Prostate gland (tissue), 2 donors: ENCODE measurements around the gene CNTN4. TPM values are rescaled to one million over a fixed set of nuclear protein-coding genes. Genes with fewer than 3 reads are reported as not detected.

ENCODE experiments used
- DNase-seq: peaks from one replicate; pipeline ENCODE4 v3.0.0-alpha.2; 2019; ENCODE audit warnings: low spot score
- H3K27ac ChIP-seq, 2 donors: fragments of 200-600 bp; sonication (generic); 2 replicates each; pipeline ENCODE4 v1.5.1; 2017 to 2019
- H3K27me3 ChIP-seq: fragments of 200-600 bp; sonication (generic); replicated peaks from 2 replicates; pipeline ENCODE4 v1.5.1; 2019; ENCODE audit not compliant: insufficient read depth
- H3K36me3 ChIP-seq, 2 donors: fragments of 200-600 bp; sonication (generic); 1 replicate in 1 of 2; 2 replicates in 1 of 2; pipeline versions ENCODE4 v1.5.1 to v1.8.1; 2017 to 2019
- H3K4me1 ChIP-seq: fragments of 200-600 bp; sonication (generic); replicated peaks from 2 replicates; pipeline ENCODE4 v1.5.1; 2019
- H3K4me3 ChIP-seq, 2 donors: fragments of 200-600 bp; sonication (generic); 2 replicates each; pipeline ENCODE4 v1.5.1; 2017 to 2019
- H3K9me3 ChIP-seq: fragments of 200-600 bp; sonication (generic); 2 replicates; pipeline ENCODE4 v1.5.1; 2017
- CTCF ChIP-seq, 4 experiments: fragments of 200-600 bp in 2 of 4; fragments of 450-650 bp in 2 of 4; sonication (generic) in 2 of 4; IDR thresholded peaks; 1 replicate in 3 of 4; 2 replicates in 1 of 4; pipeline ENCODE4 v1.5.1; 2016 to 2019; ENCODE audit warnings: antibody characterized with exemption in 4 of 4, mild to moderate bottlenecking in 2 of 4, moderate library complexity in 2 of 4
- POLR2A ChIP-seq: fragments of 450-650 bp; IDR thresholded peaks from one replicate; pipeline ENCODE4 v1.6.1; 2016; ENCODE audit warnings: antibody characterized with exemption, mild to moderate bottlenecking
- POLR2AphosphoS5 ChIP-seq: sonication (generic); formaldehyde crosslinking; IDR thresholded peaks from one replicate; pipeline ENCODE4 v1.6.1; 2017; ENCODE audit warnings: antibody characterized with exemption
- WGBS: methylation state at CpG from one replicate; pipeline ENCODE4 v1.1.5; 2018; 5-methylcytosine and 5-hydroxymethylcytosine counted together
- intact Hi-C: fragments of 100-400 bp; cut with DNase I; formaldehyde crosslinking; loops from one replicate; pipeline ENCODE4 v1.14.2; 2022
- total RNA-seq, 2 donors: library from RNA; depleted of rRNA; stranded (reverse); fragments of >200 nt; gene quantifications; one replicate each; pipeline ENCODE4 v1.1.0, GENCODE V29; 2016

CNTN4 gene
- total RNA-seq, 2 donors from 2014 or later, result 1.5 to 5.7 TPM

- Histone ChIP-seq H3K4me1 (no peaks in the 10 kb centered on the region), H3K27me3 (no peaks in the 10 kb centered on the region), H3K36me3 (no peaks in the 10 kb centered on the region), H3K27ac (no peak overlapping the region), H3K9me3 (no peaks in the 10 kb centered on the region), H3K4me3 (no peak overlapping the region)
- intact Hi-C loops, result no loop called here
- no peak for DNase-seq
- TF ChIP-seq CTCF (IDR thresholded peaks at IDR 0.05) (no peak), POLR2AphosphoS5 (no peak), POLR2A (no peak)
- WGBS, result 87% methylated on average over 4 of the region's 4 CpGs
Measured at GRCh38 chr3:2468816-2469215, 370.1 kb downstream of the CNTN4 start.

- no peak overlapping the region for H3K27ac ChIP-seq
- no peak overlapping the region for H3K4me3 ChIP-seq
- H3K9me3 ChIP-seq, result no peaks in the 10 kb centered on the region
- no peaks in the 10 kb centered on the region for H3K36me3 ChIP-seq
- no peaks in the 10 kb centered on the region for H3K4me1 ChIP-seq
- no peaks in the 10 kb centered on the region for H3K27me3 ChIP-seq
- intact Hi-C loops, result no loop called here
- TF ChIP-seq CTCF (IDR thresholded peaks at IDR 0.05) (no peak), POLR2AphosphoS5 (no peak), POLR2A (no peak)
- DNase-seq, result no peak
Measured at GRCh38 chr3:2476996-2477395, 378.3 kb downstream of the CNTN4 start.

- WGBS, result 85% methylated on average over 5 of the region's 5 CpGs
- H3K27me3 ChIP-seq, result no peaks in the 10 kb centered on the region
- no peaks in the 10 kb centered on the region for H3K9me3 ChIP-seq
- H3K27ac ChIP-seq, result no peak overlapping the region
- intact Hi-C loops, result no loop called here
- DNase-seq, result no peak
- no peaks in the 10 kb centered on the region for H3K4me1 ChIP-seq
- TF ChIP-seq CTCF (IDR thresholded peaks at IDR 0.05) (no peak), POLR2A (no peak), POLR2AphosphoS5 (no peak)
- H3K36me3 ChIP-seq, result no peaks in the 10 kb centered on the region
- H3K4me3 ChIP-seq, result no peak overlapping the region
Measured at GRCh38 chr3:2477620-2478019, 379.0 kb downstream of the CNTN4 start.

- DNase-seq, result no peak
- TF ChIP-seq POLR2AphosphoS5 (no peak), CTCF (IDR thresholded peaks at IDR 0.05) (no peak), POLR2A (no peak)
- no peaks in the 10 kb centered on the region for H3K36me3 ChIP-seq
- 96% methylated on average over 12 of the region's 21 CpGs for WGBS
- intact Hi-C loops, result no loop called here
- no peak overlapping the region for H3K4me3 ChIP-seq
- H3K27me3 ChIP-seq, result no peaks in the 10 kb centered on the region
- no peak overlapping the region for H3K27ac ChIP-seq
- no peaks in the 10 kb centered on the region for H3K4me1 ChIP-seq
- H3K9me3 ChIP-seq, result no peaks in the 10 kb centered on the region
Measured at GRCh38 chr3:2484162-2485026, 385.7 kb downstream of the CNTN4 start.

- TF ChIP-seq CTCF (IDR thresholded peaks at IDR 0.05) (no peak), POLR2A (no peak), POLR2AphosphoS5 (no peak)
- WGBS, result 86% methylated on average over 9 of the region's 21 CpGs
- intact Hi-C loops, result no loop called here
Measured at GRCh38 chr3:2485027-2485375, 386.3 kb downstream of the CNTN4 start.

More at GRCh38 chr3:2485027-2485375, 386.3 kb downstream of the CNTN4 start:
- Histone ChIP-seq H3K4me3 (no peak overlapping the region), H3K27ac (no peak overlapping the region), H3K4me1 (no peaks in the 10 kb centered on the region), H3K9me3 (no peaks in the 10 kb centered on the region), H3K36me3 (no peaks in the 10 kb centered on the region), H3K27me3 (no peaks in the 10 kb centered on the region)
- DNase-seq, result no peak
